ENCODE measurements around the gene REG3A.

REG3A gene

GRCh38 chr2:79159653-79160052, at the start of gene REG3A:
Gene REG3A (minus strand): TSS chr2:79159753. CDS start chr2:79159405, 348 bp downstream.
- no peak for TF ChIP-seq JUND (IDR thresholded peaks at IDR 0.05; ENCODE audit: low read depth)
- DNase-seq (ENCODE audit: low read depth in 1 of 2, low spot score in 1 of 2), result no peak
- in situ Hi-C loops (cut with HindIII; ENCODE audit: low pct_unique_long_range_greater_than_20kb, low sequenced_read_pairs), result no loop called here

GRCh38 chr2:79200762-79201161, 41.2 kb upstream of the REG3A start:
- in situ Hi-C loops (cut with HindIII; ENCODE audit: low pct_unique_long_range_greater_than_20kb, low sequenced_read_pairs), result no loop called here
- DNase-seq (ENCODE audit: low read depth in 1 of 2, low spot score in 1 of 2), result no peak
- TF ChIP-seq JUND (IDR thresholded peaks at IDR 0.05; ENCODE audit: low read depth), result no peak

- TF ChIP-seq JUND (IDR thresholded peaks at IDR 0.05; ENCODE audit: low read depth), result no peak
- in situ Hi-C loops (cut with HindIII; ENCODE audit: low pct_unique_long_range_greater_than_20kb, low sequenced_read_pairs), result no loop called here
- no peak for DNase-seq (ENCODE audit: low read depth in 1 of 2, low spot score in 1 of 2)
Observed at GRCh38 chr2:79191816-79192215, 32.3 kb upstream of the REG3A start.

DNA sequence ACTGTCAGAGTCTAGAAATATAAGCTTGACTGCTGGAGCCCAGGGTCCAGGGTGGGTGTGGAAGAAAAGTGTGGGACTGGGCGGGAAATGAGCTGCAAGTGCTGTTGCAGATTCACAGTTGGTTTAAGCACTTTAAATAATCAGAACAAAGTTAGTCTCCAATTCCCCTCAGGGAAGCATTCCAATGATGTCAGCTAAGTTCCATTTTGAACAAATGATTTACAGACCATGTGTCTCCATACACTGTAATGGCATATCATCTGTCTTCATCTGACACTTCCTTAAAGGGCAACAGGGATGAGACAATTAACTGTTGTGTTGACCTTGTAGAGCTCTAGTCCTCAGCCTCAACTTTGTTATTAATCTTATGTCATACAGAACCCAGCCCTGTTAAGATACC, 31.5 kb upstream of the REG3A start:
- no peak for TF ChIP-seq JUND (IDR thresholded peaks at IDR 0.05; ENCODE audit: low read depth)
- no peak for DNase-seq (ENCODE audit: low read depth in 1 of 2, low spot score in 1 of 2)
- in situ Hi-C loops (cut with HindIII; ENCODE audit: low pct_unique_long_range_greater_than_20kb, low sequenced_read_pairs), result no loop called here

DNA sequence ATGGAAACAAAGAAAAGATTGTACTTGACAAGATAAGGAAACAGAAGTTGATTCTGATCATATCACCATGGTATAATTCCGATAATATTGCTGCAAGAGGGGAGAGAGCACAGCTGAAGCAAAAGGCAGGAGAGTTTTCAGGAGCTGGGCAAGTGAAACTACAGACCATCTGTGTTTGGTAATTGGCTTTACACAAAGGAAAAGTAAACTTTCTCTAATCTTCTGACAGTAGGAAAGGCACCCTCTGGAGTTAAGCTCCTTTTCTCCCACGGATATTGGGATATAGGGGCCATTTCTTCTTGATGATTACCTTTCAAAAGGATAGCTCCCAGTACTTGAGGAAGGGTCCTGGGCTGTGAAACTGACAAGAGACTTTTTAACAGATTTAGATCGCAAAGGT, 29.9 kb upstream of the REG3A start:
- no peak for TF ChIP-seq JUND (IDR thresholded peaks at IDR 0.05; ENCODE audit: low read depth)
- no peak for DNase-seq (ENCODE audit: low read depth in 1 of 2, low spot score in 1 of 2)
- in situ Hi-C loops (cut with HindIII; ENCODE audit: low pct_unique_long_range_greater_than_20kb, low sequenced_read_pairs), result no loop called here

DNA sequence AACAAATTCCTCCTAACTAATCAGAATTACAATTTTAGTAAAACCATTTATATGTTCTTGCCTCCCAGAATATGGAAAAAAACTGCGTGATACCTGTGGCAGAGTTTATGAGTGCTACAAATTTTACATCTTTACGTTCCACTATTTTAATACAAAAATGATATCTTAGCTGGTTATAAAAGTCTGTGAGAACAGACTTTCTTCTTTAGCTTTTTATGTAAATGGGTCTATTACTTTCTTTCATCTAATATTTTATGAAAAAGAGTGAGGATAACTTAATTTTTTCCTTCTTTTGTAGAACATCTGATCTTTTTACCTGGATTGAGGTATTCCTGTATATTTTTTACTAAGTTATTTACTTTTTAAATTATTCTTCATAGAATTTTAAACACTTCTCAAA, 22.1 kb upstream of the REG3A start:
- in situ Hi-C loops (cut with HindIII; ENCODE audit: low pct_unique_long_range_greater_than_20kb, low sequenced_read_pairs), result no loop called here
- no peak for DNase-seq (ENCODE audit: low read depth in 1 of 2, low spot score in 1 of 2)
- no peak for TF ChIP-seq JUND (IDR thresholded peaks at IDR 0.05; ENCODE audit: low read depth)

GRCh38 chr2:79180092-79180491, 20.5 kb upstream of the REG3A start:
- no peak for TF ChIP-seq JUND (IDR thresholded peaks at IDR 0.05; ENCODE audit: low read depth)
- in situ Hi-C loops (cut with HindIII; ENCODE audit: low pct_unique_long_range_greater_than_20kb, low sequenced_read_pairs), result no loop called here
- DNase-seq (ENCODE audit: low read depth in 1 of 2, low spot score in 1 of 2), result no peak

GRCh38 chr2:79179036-79179435, 19.5 kb upstream of the REG3A start:
- no peak for TF ChIP-seq JUND (IDR thresholded peaks at IDR 0.05; ENCODE audit: low read depth)
- no peak for DNase-seq (ENCODE audit: low read depth in 1 of 2, low spot score in 1 of 2)
- in situ Hi-C loops (cut with HindIII; ENCODE audit: low pct_unique_long_range_greater_than_20kb, low sequenced_read_pairs), result no loop called here

- no peak for DNase-seq (ENCODE audit: low read depth in 1 of 2, low spot score in 1 of 2)
- in situ Hi-C loops (cut with HindIII; ENCODE audit: low pct_unique_long_range_greater_than_20kb, low sequenced_read_pairs), result no loop called here
- no peak for TF ChIP-seq JUND (IDR thresholded peaks at IDR 0.05; ENCODE audit: low read depth)
Observed at GRCh38 chr2:79178076-79178674, 18.6 kb upstream of the REG3A start.

DNA sequence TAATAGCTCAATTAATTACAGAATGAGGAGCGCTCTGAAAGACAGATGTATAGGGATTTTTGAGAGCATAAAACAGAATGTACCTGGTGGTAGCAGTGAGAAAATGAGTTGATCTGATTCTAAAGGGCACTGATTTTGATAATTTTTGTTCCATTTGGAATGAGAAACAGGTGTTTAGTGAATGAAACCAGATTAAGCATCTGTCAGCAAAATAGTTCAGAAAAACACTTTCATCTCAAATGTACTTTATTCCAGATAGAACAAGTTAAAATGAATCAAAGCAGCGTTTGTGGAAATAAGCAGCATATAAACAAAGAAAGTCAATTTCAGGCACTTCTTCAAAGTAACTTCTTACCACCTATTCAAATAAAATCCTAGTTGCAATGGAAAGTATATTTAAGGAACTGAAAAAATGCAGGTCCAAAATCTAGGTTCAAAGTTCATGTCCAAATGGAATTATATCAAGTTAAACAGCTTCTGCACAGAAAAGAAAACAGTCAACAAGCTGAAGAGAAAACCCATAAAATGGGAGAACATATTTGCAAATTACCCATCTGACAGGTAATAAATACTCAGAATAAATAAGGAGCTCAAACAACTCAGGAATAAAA, 11.9 kb upstream of the REG3A start:
- TF ChIP-seq JUND (IDR thresholded peaks at IDR 0.05; ENCODE audit: low read depth), result no peak
- DNase-seq (ENCODE audit: low read depth in 1 of 2, low spot score in 1 of 2), result no peak
- in situ Hi-C loops (cut with HindIII; ENCODE audit: low pct_unique_long_range_greater_than_20kb, low sequenced_read_pairs), result no loop called here

- TF ChIP-seq JUND (IDR thresholded peaks at IDR 0.05; ENCODE audit: low read depth), result no peak
- DNase-seq (ENCODE audit: low read depth in 1 of 2, low spot score in 1 of 2), result no peak
- in situ Hi-C loops (cut with HindIII; ENCODE audit: low pct_unique_long_range_greater_than_20kb, low sequenced_read_pairs), result no loop called here
Observed at GRCh38 chr2:79162801-79163200, 3.2 kb upstream of the REG3A start.

- DNase-seq (ENCODE audit: low read depth in 1 of 2, low spot score in 1 of 2), result no peak
- in situ Hi-C loops (cut with HindIII; ENCODE audit: low pct_unique_long_range_greater_than_20kb, low sequenced_read_pairs), result no loop called here
- TF ChIP-seq JUND (IDR thresholded peaks at IDR 0.05; ENCODE audit: low read depth), result no peak
Observed at GRCh38 chr2:79162132-79162531, 2.6 kb upstream of the REG3A start.

DNA sequence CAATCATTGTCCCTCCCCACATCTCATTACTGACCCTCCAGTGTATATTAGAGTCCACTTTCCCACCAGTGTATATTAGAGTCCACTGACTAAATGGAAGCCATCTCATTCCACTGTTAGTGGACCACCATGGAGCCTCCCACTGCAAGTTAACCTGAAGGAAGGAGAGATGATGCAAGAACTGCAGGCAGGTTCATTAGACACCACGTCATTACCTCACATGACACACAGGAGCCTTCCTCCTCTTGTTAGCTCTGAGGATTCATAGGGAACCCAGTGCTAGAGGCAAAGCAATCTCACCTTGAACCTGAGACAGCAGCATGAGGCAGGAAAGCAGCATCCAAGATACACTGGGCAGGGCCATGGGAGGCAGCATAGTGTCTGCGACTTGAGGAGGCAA, 523 bp downstream of the REG3A start:
- in situ Hi-C loops (cut with HindIII; ENCODE audit: low pct_unique_long_range_greater_than_20kb, low sequenced_read_pairs), result no loop called here
- DNase-seq (ENCODE audit: low read depth in 1 of 2, low spot score in 1 of 2), result no peak
- no peak for TF ChIP-seq JUND (IDR thresholded peaks at IDR 0.05; ENCODE audit: low read depth)

Measured in T47D (cell line).